K562 (cell line): ENCODE data around the gene ENTREP3. TPM values are rescaled to one million over a fixed set of nuclear protein-coding genes. Genes with fewer than 3 reads are reported as not detected.

Source experiments
- BRCA1 ChIP-seq, 2 experiments: fragments of 450-650 bp in 1 of 2; sonication (generic) in 1 of 2; formaldehyde crosslinking in 1 of 2; IDR thresholded peaks; 2 replicates each; pipeline versions ENCODE4 v1.5.0 to v1.6.1; 2017 to 2020; ENCODE audit warnings: mild to moderate bottlenecking in 1 of 2, missing genetic modification reagents in 1 of 2
- CCAR2 ChIP-seq: fragments of 200-400 bp; formaldehyde crosslinking; IDR thresholded peaks from 2 replicates; pipeline ENCODE4 v1.6.1; 2017; ENCODE audit warnings: mild to moderate bottlenecking, low read depth, low read length
- E4F1 ChIP-seq: fragments of 250-450 bp; sonication (Bioruptor Pico); IDR thresholded peaks from 2 replicates; pipeline ENCODE4 v1.5.0; 2021; ENCODE audit warnings: mild to moderate bottlenecking, borderline replicate concordance
- HCFC1 ChIP-seq: IDR thresholded peaks from 2 replicates; pipeline ENCODE4 v1.6.1; 2012; ENCODE audit warnings: low read depth, low read length, improper control_type of control experiment
- IFI16 ChIP-seq: fragments of 250-450 bp; sonication (Bioruptor Pico); IDR thresholded peaks from 2 replicates; pipeline ENCODE4 v2.1.2; 2022; ENCODE audit warnings: mild to moderate bottlenecking, inconsistent platforms
- IRF9 ChIP-seq: fragments of 450-650 bp; IDR thresholded peaks from 2 replicates; pipeline ENCODE4 v1.6.1; 2016; ENCODE audit warnings: missing biosample characterization, missing genetic modification characterization
- KLF1 ChIP-seq: fragments of 450-650 bp; IDR thresholded peaks from 2 replicates; pipeline ENCODE4 v1.6.1; 2016; ENCODE audit warnings: missing genetic modification characterization, missing compliant biosample characterization
- MAX ChIP-seq: sonication (generic); formaldehyde crosslinking; IDR thresholded peaks from 2 replicates; pipeline ENCODE4 v1.9.0; 2022; ENCODE audit warnings: mild to moderate bottlenecking, missing genetic modification reagents
- MAZ ChIP-seq, 2 experiments: fragments of 450-650 bp in 1 of 2; sonication (generic) in 1 of 2; formaldehyde crosslinking; IDR thresholded peaks in 1 of 2; conservative IDR thresholded peaks in 1 of 2; 2 replicates each; pipeline versions ENCODE4 v1.4.0 to v1.5.0; 2020; ENCODE audit warnings: mild to moderate bottlenecking in 1 of 2, missing genetic modification reagents in 1 of 2
- MTF1 ChIP-seq: fragments of 250-450 bp; sonication (Bioruptor Pico); IDR thresholded peaks from 2 replicates; pipeline ENCODE4 v1.9.0; 2021; ENCODE audit warnings: moderate library complexity, mild to moderate bottlenecking, inconsistent platforms, borderline replicate concordance
- NBN ChIP-seq: fragments of 450-650 bp; IDR thresholded peaks from 2 replicates; pipeline ENCODE4 v1.6.1; 2016; ENCODE audit warnings: low read depth, mild to moderate bottlenecking
- NCOR1 ChIP-seq: fragments of 450-650 bp; IDR thresholded peaks from 2 replicates; pipeline ENCODE4 v1.6.1; 2016; ENCODE audit warnings: mild to moderate bottlenecking, moderate library complexity
- POLR2AphosphoS2 ChIP-seq: IDR thresholded peaks from 2 replicates; pipeline ENCODE4 v1.6.1; 2012; ENCODE audit warnings: low read length, improper control_type of control experiment
- RB1 ChIP-seq: fragments of 450-650 bp; IDR thresholded peaks from 2 replicates; pipeline ENCODE4 v1.6.1; 2017; ENCODE audit warnings: low read depth, mild to moderate bottlenecking
- RBFOX2 ChIP-seq: fragments of 200-400 bp; formaldehyde crosslinking; IDR thresholded peaks from 2 replicates; pipeline ENCODE4 v1.6.1; 2017; ENCODE audit warnings: low read depth, mild to moderate bottlenecking, low read length, moderate library complexity
- TEAD1 ChIP-seq, 2 experiments: fragments of 450-650 bp in 1 of 2; sonication (generic) in 1 of 2; formaldehyde crosslinking; IDR thresholded peaks; 2 replicates each; pipeline versions ENCODE4 v1.4.0 to v1.8.0; 2020 to 2022; ENCODE audit warnings: mild to moderate bottlenecking in 2 of 2, missing genetic modification reagents in 1 of 2
- TRIM28 ChIP-seq: fragments of 450-650 bp; IDR thresholded peaks from 2 replicates; pipeline ENCODE4 v1.6.1; 2017
- YBX1 ChIP-seq: fragments of 450-650 bp; IDR thresholded peaks from 2 replicates; pipeline ENCODE4 v1.7.1; 2016; ENCODE audit warnings: mild to moderate bottlenecking
- ZMIZ1 ChIP-seq, 2 experiments: fragments of 150-350 bp in 1 of 2; IDR thresholded peaks; 2 replicates each; pipeline ENCODE4 v1.6.1; 2012 to 2016; ENCODE audit warnings: low read depth in 2 of 2, low read length in 2 of 2, mild to moderate bottlenecking in 1 of 2, moderate library complexity in 1 of 2
- ZNF584 ChIP-seq: fragments of 200-800 bp; sonication (Bioruptor generic); IDR thresholded peaks from 2 replicates; pipeline ENCODE4 v1.6.1; 2016; ENCODE audit warnings: low read depth, mild to moderate bottlenecking, missing genetic modification characterization, missing compliant biosample characterization
- ZNF589 ChIP-seq: fragments of 200-800 bp; sonication (Bioruptor generic); IDR thresholded peaks from 2 replicates; pipeline ENCODE4 v1.6.1; 2016; ENCODE audit warnings: low read depth, missing genetic modification characterization, missing compliant biosample characterization
- polyA plus RNA-seq, 8 experiments: library from polyadenylated mRNA; depleted of rRNA in 4 of 8; stranded (reverse) in 5 of 8; unstranded in 3 of 8; fragments of >200 nt; fragmentation: Nextera tagmentation in 2 of 8; fragmentation: Illumina TruSeq in 1 of 8; extraction: Ambion mirVana in 2 of 8; extraction: Trizol in 1 of 8; gene quantifications; 2 replicates each; pipeline versions ENCODE4 v1.2.1 to v1.2.3, GENCODE V29; 2011 to 2014; ENCODE audit warnings: inconsistent platforms in 1 of 8, missing spikeins in 1 of 8
- total RNA-seq, 7 experiments: library from RNA; depleted of rRNA in 6 of 7; stranded (reverse); fragments of >200 nt in 6 of 7; fragmentation: Illumina TruSeq in 2 of 7; extraction: Trizol in 2 of 7; gene quantifications; 2 replicates each; pipeline versions ENCODE4 v1.2.1 to v1.2.3, GENCODE V29; 2011 to 2021; ENCODE audit warnings: low replicate concordance in 1 of 7

Gene ENTREP3
- total and polyA plus RNA-seq, 9 of the 15 experiments (the other 6 are each of a cell fraction or from before 2014, with no cell fraction given): 1.9 to 41.8 (median 5.9) TPM

GRCh38 chr1:155255243-155256007 is at the start of gene ENTREP3 (continued):
- TF ChIP-seq E4F1 (no peak), HCFC1 (peak; percentile 95), ZNF589 (CRISPR knock-in tag) (no peak), MAZ (CRISPR knock-in tag; conservative IDR thresholded peaks at IDR 0.05 in 1 of 2, IDR thresholded peaks at IDR 0.05 in 1 of 2) (peak; percentile 83 to 93), TEAD1 (CRISPR knock-in tag; IDR thresholded peaks at IDR 0.05) (no peak; a peak in 1 of 4 replicates), NCOR1 (no peak), ZNF584 (CRISPR knock-in tag) (no peak), RBFOX2 (peak; percentile 85), RB1 (peak; percentile 65; the same call in 1 of the 2 replicates), NBN (no peak), POLR2AphosphoS2 (no peak), TRIM28 (no peak), IRF9 (tag) (no peak), YBX1 (no peak), ZMIZ1 (IDR thresholded peaks at IDR 0.05; ENCODE audit: low read depth in 2 of 2, low read length in 2 of 2) (no peak), MTF1 (CRISPR knock-in tag) (no peak), CCAR2 (no peak), BRCA1 (IDR thresholded peaks at IDR 0.05) (no peak), BRCA1 (CRISPR knock-in tag; IDR thresholded peaks at IDR 0.05) (no peak), KLF1 (tag) (no peak), IFI16 (CRISPR knock-in tag) (no peak), MAX (peak; percentile 60; the same call in 1 of the 2 replicates)
